GM12878 (cell line): Measurements from ENCODE around the gene DNAI4. TPM values are rescaled to one million over a fixed set of nuclear protein-coding genes. Genes with fewer than 3 reads are reported as not detected.

ENCODE experiments used
- ATAC-seq: fragments of 200-7000 bp; cut with Tn5 transposase; 3 replicates; pipeline ENCODE4 v1.9.1; 2020; ENCODE audit warnings: mild to moderate bottlenecking, moderate library complexity
- BruUV-seq: library from RNA; stranded (reverse); fragments of 400-500 nt; replicated peaks from 2 replicates; lab custom pipeline; 2021; lab: Mats Ljungman, UMichigan
- CTCF ChIA-PET: fragments of 300-600 bp; sonication (Branson Sonifier 250); formaldehyde crosslinking; extraction: SDS; loops from one replicate; lab custom pipeline; 2021; ENCODE audit warnings: inconsistent platforms; lab: Yijun Ruan, JAX
- POLR2A ChIA-PET: fragments of 350-600 bp; formaldehyde crosslinking; extraction: SDS; loops from one replicate; lab custom pipeline; 2021; ENCODE audit warnings: inconsistent platforms; lab: Charles Lee
- RAD21 ChIA-PET: fragments of 300-600 bp; sonication (Branson Sonifier 250); formaldehyde crosslinking; loops from one replicate; lab custom pipeline; 2023; ENCODE audit warnings: antibody characterized with exemption; ENCODE audit not compliant: unreplicated experiment; lab: Charles Lee
- SMC1A ChIA-PET: fragments of 300-600 bp; sonication (Branson Sonifier 250); formaldehyde crosslinking; loops from one replicate; lab custom pipeline; 2023; ENCODE audit not compliant: unreplicated experiment, uncharacterized antibody; lab: Charles Lee
- DNase-seq: peaks from one replicate; pipeline ENCODE4 v3.0.0-alpha.2; 2011; ENCODE audit warnings: low read depth, low spot score
- FAIRE-seq: peaks from 3 replicates; lab custom pipeline; 2011; peaks lifted over from hg19 to GRCh38; lab: Jason Lieb, UNC
- H2AFZ ChIP-seq: 2 replicates; pipeline ENCODE4 v1.6.0; 2011; ENCODE audit warnings: low read depth, low read length, control low read depth; ENCODE audit not compliant: control insufficient read depth
- H3K27ac ChIP-seq: 2 replicates; pipeline ENCODE4 v1.5.1; 2011; ENCODE audit warnings: control low read depth; ENCODE audit not compliant: control insufficient read depth, insufficient read depth
- H3K27me3 ChIP-seq, 2 experiments: replicated peaks in 1 of 2; 2 replicates each; pipeline versions ENCODE4 v1.6.0 to v1.6.1; 2011; ENCODE audit warnings: low read length in 1 of 2; ENCODE audit not compliant: control insufficient read depth in 2 of 2, insufficient read depth in 2 of 2
- H3K36me3 ChIP-seq, 2 experiments: 2 replicates each; pipeline ENCODE4 v1.5.1; 2011; ENCODE audit warnings: low read length in 1 of 2; ENCODE audit not compliant: control insufficient read depth in 2 of 2, insufficient read depth in 2 of 2
- H3K4me1 ChIP-seq: 2 replicates; pipeline ENCODE4 v1.6.1; 2011; ENCODE audit warnings: mild to moderate bottlenecking, low read length, moderate library complexity, mixed read lengths; ENCODE audit not compliant: control insufficient read depth, insufficient read depth
- H3K4me2 ChIP-seq: 2 replicates; pipeline ENCODE4 v1.6.0; 2011; ENCODE audit warnings: control low read depth; ENCODE audit not compliant: control insufficient read depth, insufficient read depth
- H3K4me3 ChIP-seq: fragments of 200-600 bp; sonication (generic); 2 replicates; pipeline ENCODE4 v1.5.1; 2016
- H3K79me2 ChIP-seq: 2 replicates; pipeline ENCODE4 v1.6.0; 2011; ENCODE audit warnings: low read length; ENCODE audit not compliant: control insufficient read depth, insufficient read depth
- H3K9ac ChIP-seq: 2 replicates; pipeline ENCODE4 v1.8.0; 2011; ENCODE audit warnings: low read length, control low read depth, mixed read lengths; ENCODE audit not compliant: control insufficient read depth, insufficient read depth
- H3K9me3 ChIP-seq: replicated peaks from 3 replicates; pipeline ENCODE4 v1.5.1; 2011; ENCODE audit warnings: mild to moderate bottlenecking, low read length; ENCODE audit not compliant: control insufficient read depth, insufficient read depth
- H4K20me1 ChIP-seq: 2 replicates; pipeline ENCODE4 v1.6.0; 2011; ENCODE audit not compliant: control insufficient read depth, insufficient read depth
- CBFB ChIP-seq: IDR thresholded peaks from 2 replicates; pipeline ENCODE4 v1.6.1; 2016; ENCODE audit warnings: antibody characterized with exemption, low read depth
- CHD1 ChIP-seq: IDR thresholded peaks from 2 replicates; pipeline ENCODE4 v1.6.1; 2012; ENCODE audit warnings: low read depth, low read length, improper control_type of control experiment
- EGR1 ChIP-seq, 2 experiments: IDR thresholded peaks; 1 replicate in 1 of 2; 2 replicates in 1 of 2; pipeline ENCODE4 v1.6.1; 2011 to 2012; ENCODE audit warnings: low read depth in 2 of 2, low read length in 2 of 2, borderline replicate concordance in 1 of 2, mild to moderate bottlenecking in 1 of 2, moderate library complexity in 1 of 2
- POLR2AphosphoS5 ChIP-seq: IDR thresholded peaks from 2 replicates; pipeline ENCODE4 v1.6.1; 2011; ENCODE audit warnings: mild to moderate bottlenecking, low read length, inconsistent platforms
- SIN3A ChIP-seq: IDR thresholded peaks from 2 replicates; pipeline ENCODE4 v1.6.1; 2012; ENCODE audit warnings: low read depth, low read length, improper control_type of control experiment
- SPI1 ChIP-seq: IDR thresholded peaks from 2 replicates; pipeline ENCODE4 v1.6.1; 2011; ENCODE audit warnings: low read depth, mild to moderate bottlenecking, low read length, moderate library complexity, borderline replicate concordance; ENCODE audit not compliant: insufficient read depth
- YBX1 ChIP-seq: fragments of 450-650 bp; IDR thresholded peaks from 2 replicates; pipeline ENCODE4 v1.6.1; 2016; ENCODE audit warnings: antibody characterized with exemption
- WGBS: methylation state at CpG from one replicate; pipeline ENCODE4 v1.1.6; 2016; ENCODE audit warnings: low lambda C conversion rate; ENCODE audit not compliant: insufficient replicate concordance, insufficient coverage; ENCODE audit errors: missing lambda C conversion rate; 5-methylcytosine and 5-hydroxymethylcytosine counted together
- in situ Hi-C: fragments of 300-500 bp; cut with MboI; formaldehyde crosslinking; loops from 9 replicates; pipeline ENCODE4 v1.14.3; 2018; ENCODE audit warnings: mixed read lengths
- intact Hi-C: fragments of 100-400 bp; cut with micrococcal nuclease; formaldehyde crosslinking; loops from one replicate; pipeline ENCODE4 v1.14.2; 2022; ENCODE audit not compliant: unreplicated experiment
- polyA plus RNA-seq, 11 experiments: library from polyadenylated mRNA; depleted of rRNA in 4 of 11; unstranded in 6 of 11; stranded (reverse) in 5 of 11; fragments of >200 nt; fragmentation: Nextera tagmentation in 4 of 11; fragmentation: Illumina TruSeq in 1 of 11; extraction: Ambion mirVana in 4 of 11; extraction: Trizol in 1 of 11; gene quantifications; 1 replicate in 1 of 11; 2 replicates in 10 of 11; pipeline versions ENCODE4 v1.2.1 to v1.2.3, GENCODE V29; 2011 to 2016; ENCODE audit warnings: inconsistent platforms in 2 of 11, missing spikeins in 2 of 11, low read depth in 1 of 11
- total RNA-seq, 4 experiments: library from RNA; depleted of rRNA in 3 of 4; stranded (reverse); fragments of >200 nt in 3 of 4; fragmentation: Illumina TruSeq in 1 of 4; extraction: Trizol in 1 of 4; gene quantifications; 2 replicates each; pipeline versions ENCODE4 v1.2.1 to v1.2.3, GENCODE V29; 2013 to 2021
- TF ChIP-seq, protein P1 (sequence below): IDR thresholded peaks from 2 replicates; pipeline ENCODE4 v1.6.1; 2012; ENCODE audit warnings: improper control_type of control experiment, low read depth, low read length; ENCODE audit not compliant: insufficient replicate concordance

DNAI4 gene
- total and polyA plus RNA-seq, 10 of the 15 experiments (the other 5 are each of a cell fraction or from before 2014, with no cell fraction given) = 0.13 to 2.3 (median 0.27) TPM; not detected in 1

DNA sequence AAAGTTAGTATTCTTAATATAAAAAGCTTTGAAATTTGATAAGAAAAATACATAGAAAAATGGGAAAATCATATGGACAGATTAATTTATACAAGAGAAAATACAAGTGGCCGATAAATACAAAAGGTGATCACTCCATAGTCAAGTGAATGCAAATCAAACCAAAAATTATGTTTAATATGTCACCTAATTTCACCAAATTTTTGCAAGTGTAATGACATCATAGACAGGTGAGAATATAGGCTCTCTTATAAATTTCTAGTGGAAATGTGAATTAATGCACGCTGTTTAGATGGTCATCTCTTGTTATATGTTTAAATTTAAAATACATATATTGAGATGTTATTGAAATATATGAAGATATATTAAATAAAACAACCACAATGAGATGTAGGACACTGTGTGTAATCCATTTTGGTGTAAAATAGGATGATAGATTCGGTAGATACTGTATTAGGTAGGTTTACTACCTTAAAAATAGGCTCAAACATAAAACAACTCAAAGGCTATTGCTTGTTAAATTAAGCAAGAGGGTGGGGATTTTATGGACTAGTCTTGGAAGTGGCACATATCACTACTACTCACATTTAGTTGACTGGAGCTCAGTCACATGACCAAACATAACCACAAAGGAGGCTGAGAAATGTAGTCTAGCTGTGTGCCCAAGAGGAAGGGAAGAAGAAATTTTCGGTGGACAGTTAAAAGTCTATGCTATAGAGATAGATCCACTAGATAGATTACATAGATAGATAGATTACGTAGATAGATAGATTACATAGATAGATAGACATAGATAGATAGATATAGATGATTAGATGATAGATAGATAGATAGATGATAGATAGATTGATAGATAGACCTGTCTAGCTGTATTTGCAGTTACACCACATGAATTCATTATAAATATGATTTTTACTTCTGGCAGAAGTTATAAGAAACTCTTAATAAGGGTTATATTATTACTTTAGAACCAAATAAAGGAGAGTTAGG is 132.7 kb downstream of the DNAI4 start:
- WGBS = 30% methylated on average over 5 of the region's 5 CpGs
- intact Hi-C loops = no loop called here
- Histone ChIP-seq H3K79me2 (no peaks in the 10 kb centered on the region), H3K4me3 (no peak overlapping the region), H3K9ac (no peak overlapping the region), H3K4me2 (no peak overlapping the region), H3K36me3 (no peaks in the 10 kb centered on the region), H4K20me1 (no peaks in the 10 kb centered on the region), H3K9me3 (no peaks in the 10 kb centered on the region; the same call in 2 of the 3 replicates), H2AFZ (no peak overlapping the region), H3K27me3 (no peaks in the 10 kb centered on the region), H3K4me1 (no peaks in the 10 kb centered on the region), H3K27ac (no peak overlapping the region)
- POLR2A ChIA-PET = no interaction called here
- no peak for TF ChIP-seq CHD1
- TF ChIP-seq YBX1 = no peak
- CTCF ChIA-PET = interaction anchor here (0.7 to 1.4 kb wide), 2 partner anchors 61 to 357 kb away, joined by 3 read pairs; no protein-coding TSS in a partner anchor
- in situ Hi-C loops = no loop called here
- BruUV-seq = no TSS peak
- FAIRE-seq (no peak), ATAC-seq (no peak), DNase-seq (no peak)
- SMC1A ChIA-PET = interaction anchor here (1.2 kb wide), 2 partner anchors 10 to 33 kb away, joined by 4 to 5 read pairs; no protein-coding TSS in a partner anchor
- RAD21 ChIA-PET = no interaction called here

- Histone ChIP-seq H3K36me3 (no peaks in the 10 kb centered on the region), H3K4me2 (peak overlapping the region; percentile 42; the same call in 1 of the 2 replicates), H3K79me2 (no peaks in the 10 kb centered on the region), H3K4me3 (no peak overlapping the region), H4K20me1 (no peaks in the 10 kb centered on the region), H3K9me3 (no peaks in the 10 kb centered on the region), H2AFZ (no peak overlapping the region), H3K27ac (no peak overlapping the region), H3K9ac (no peak overlapping the region), H3K4me1 (no peaks in the 10 kb centered on the region), H3K27me3 (no peaks in the 10 kb centered on the region)
- BruUV-seq = no TSS peak
- ChIA-PET POLR2A (interaction anchor here (1.3 kb wide), 1 partner anchor 9 kb away, joined by 5 read pairs; no protein-coding TSS in a partner anchor), CTCF (interaction anchor here (0.9 kb wide), 1 partner anchor 423 kb away, joined by 3 read pairs; no protein-coding TSS in a partner anchor), SMC1A (no interaction called here), RAD21 (interaction anchor here (0.9 kb wide), 1 partner anchor 23 kb away, joined by 3 read pairs; no protein-coding TSS in a partner anchor)
- peak; percentile 79 for ATAC-seq
- WGBS = under 1% methylated on average over 6 of the region's 6 CpGs
- intact Hi-C loops = no loop called here
- no peak for FAIRE-seq
- DNase-seq = no peak
- in situ Hi-C loops = no loop called here
- TF ChIP-seq SIN3A = no peak
- TF ChIP-seq CHD1 = no peak
- TF ChIP-seq, protein P1, sequence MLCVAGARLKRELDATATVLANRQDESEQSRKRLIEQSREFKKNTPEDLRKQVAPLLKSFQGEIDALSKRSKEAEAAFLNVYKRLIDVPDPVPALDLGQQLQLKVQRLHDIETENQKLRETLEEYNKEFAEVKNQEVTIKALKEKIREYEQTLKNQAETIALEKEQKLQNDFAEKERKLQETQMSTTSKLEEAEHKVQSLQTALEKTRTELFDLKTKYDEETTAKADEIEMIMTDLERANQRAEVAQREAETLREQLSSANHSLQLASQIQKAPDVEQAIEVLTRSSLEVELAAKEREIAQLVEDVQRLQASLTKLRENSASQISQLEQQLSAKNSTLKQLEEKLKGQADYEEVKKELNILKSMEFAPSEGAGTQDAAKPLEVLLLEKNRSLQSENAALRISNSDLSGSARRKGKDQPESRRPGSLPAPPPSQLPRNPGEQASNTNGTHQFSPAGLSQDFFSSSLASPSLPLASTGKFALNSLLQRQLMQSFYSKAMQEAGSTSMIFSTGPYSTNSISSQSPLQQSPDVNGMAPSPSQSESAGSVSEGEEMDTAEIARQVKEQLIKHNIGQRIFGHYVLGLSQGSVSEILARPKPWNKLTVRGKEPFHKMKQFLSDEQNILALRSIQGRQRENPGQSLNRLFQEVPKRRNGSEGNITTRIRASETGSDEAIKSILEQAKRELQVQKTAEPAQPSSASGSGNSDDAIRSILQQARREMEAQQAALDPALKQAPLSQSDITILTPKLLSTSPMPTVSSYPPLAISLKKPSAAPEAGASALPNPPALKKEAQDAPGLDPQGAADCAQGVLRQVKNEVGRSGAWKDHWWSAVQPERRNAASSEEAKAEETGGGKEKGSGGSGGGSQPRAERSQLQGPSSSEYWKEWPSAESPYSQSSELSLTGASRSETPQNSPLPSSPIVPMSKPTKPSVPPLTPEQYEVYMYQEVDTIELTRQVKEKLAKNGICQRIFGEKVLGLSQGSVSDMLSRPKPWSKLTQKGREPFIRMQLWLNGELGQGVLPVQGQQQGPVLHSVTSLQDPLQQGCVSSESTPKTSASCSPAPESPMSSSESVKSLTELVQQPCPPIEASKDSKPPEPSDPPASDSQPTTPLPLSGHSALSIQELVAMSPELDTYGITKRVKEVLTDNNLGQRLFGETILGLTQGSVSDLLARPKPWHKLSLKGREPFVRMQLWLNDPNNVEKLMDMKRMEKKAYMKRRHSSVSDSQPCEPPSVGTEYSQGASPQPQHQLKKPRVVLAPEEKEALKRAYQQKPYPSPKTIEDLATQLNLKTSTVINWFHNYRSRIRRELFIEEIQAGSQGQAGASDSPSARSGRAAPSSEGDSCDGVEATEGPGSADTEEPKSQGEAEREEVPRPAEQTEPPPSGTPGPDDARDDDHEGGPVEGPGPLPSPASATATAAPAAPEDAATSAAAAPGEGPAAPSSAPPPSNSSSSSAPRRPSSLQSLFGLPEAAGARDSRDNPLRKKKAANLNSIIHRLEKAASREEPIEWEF = no peak
- TF ChIP-seq EGR1 (IDR thresholded peaks at IDR 0.05; ENCODE audit: borderline replicate concordance in 1 of 2, low read depth in 2 of 2, low read length in 2 of 2) = peak in 1 of 2 experiments; percentile 65; a peak in 1 of 3 replicates
- TF ChIP-seq SPI1 = no peak
- peak; percentile 55 for TF ChIP-seq CBFB
- no peak for TF ChIP-seq POLR2AphosphoS5
These were observed 136.3 kb downstream of the DNAI4 start for GRCh38 chr1:66788231-66788939.
